Testis (tissue), 2 donors: ENCODE measurements around the gene CAMTA1.

Experiments
- POLR2A ChIP-seq: fragments of 450-650 bp; IDR thresholded peaks from one replicate; pipeline ENCODE4 v1.6.1; 2017; ENCODE audit warnings: antibody characterized with exemption, mild to moderate bottlenecking, moderate library complexity
- TF ChIP-seq, protein P1 (sequence below), 3 experiments: fragments of 450-650 bp in 2 of 3; fragments of 200-600 bp in 1 of 3; sonication (generic) in 1 of 3; IDR thresholded peaks; one replicate each; pipeline ENCODE4 v1.5.1; 2016 to 2019; ENCODE audit warnings: antibody characterized with exemption in 3 of 3, mild to moderate bottlenecking in 2 of 3, moderate library complexity in 1 of 3

DNA sequence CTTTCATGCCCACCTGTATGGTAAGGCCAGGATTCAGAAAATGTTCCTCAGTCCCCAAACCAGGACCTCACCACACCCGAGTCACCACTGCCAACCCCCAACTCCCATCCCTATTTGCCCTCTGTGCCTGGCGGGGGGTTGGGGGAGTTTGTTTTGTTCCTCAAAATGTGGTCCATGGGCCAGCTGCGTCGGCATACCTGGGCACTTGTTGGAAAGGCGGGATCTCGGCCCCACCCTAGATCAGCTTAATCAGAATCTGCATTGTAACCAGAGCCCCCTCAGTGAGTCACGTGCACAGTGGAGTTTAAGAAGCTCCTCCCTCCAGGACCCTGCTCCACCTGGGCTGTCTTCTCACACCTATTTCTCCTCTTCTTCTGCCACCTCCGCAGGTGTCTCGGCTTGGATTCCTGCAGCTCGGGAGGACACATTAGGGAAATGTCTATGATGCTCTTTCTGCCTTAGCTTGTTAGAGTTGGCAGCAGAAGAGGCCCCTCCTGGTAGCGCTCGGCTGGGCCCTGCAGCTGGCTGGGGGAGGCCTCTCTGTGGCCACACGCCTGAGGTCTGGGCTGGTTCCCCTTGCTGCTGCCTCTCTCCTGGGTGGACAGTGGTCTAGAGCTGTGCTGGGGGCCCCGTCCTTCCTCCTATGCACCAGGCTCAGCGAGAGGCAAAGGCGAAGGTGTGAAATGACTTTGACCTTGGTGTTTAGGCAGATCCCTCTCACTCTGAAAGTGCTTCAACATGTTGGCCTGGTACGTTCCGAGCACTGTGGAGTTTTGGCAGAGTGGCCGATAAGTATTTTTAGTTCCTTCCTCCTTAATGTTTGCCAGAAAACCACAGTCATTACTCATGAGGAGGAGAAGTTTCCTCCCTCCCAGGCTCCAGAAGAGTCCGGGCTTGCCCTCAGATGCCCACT is 41.8 kb upstream of the CAMTA1 start:
- TF ChIP-seq, protein P1, sequence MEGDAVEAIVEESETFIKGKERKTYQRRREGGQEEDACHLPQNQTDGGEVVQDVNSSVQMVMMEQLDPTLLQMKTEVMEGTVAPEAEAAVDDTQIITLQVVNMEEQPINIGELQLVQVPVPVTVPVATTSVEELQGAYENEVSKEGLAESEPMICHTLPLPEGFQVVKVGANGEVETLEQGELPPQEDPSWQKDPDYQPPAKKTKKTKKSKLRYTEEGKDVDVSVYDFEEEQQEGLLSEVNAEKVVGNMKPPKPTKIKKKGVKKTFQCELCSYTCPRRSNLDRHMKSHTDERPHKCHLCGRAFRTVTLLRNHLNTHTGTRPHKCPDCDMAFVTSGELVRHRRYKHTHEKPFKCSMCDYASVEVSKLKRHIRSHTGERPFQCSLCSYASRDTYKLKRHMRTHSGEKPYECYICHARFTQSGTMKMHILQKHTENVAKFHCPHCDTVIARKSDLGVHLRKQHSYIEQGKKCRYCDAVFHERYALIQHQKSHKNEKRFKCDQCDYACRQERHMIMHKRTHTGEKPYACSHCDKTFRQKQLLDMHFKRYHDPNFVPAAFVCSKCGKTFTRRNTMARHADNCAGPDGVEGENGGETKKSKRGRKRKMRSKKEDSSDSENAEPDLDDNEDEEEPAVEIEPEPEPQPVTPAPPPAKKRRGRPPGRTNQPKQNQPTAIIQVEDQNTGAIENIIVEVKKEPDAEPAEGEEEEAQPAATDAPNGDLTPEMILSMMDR (IDR thresholded peaks at IDR 0.05): no peak
- TF ChIP-seq POLR2A: no peak
